ENCODE measurements around the gene APBA1. TPM values are rescaled to one million over a fixed set of nuclear protein-coding genes. Genes with fewer than 3 reads are reported as not detected.
"Not testable (repeated sequence)": the region's sequence is repeated elsewhere in the genome, so short reads cannot be mapped to it uniquely, and the experiment has no call there.

Gene APBA1
- total RNA-seq, 1 donor from 2014 or later: 0.29 TPM

GRCh38 chr9:69444791-69445190, 227.4 kb downstream of the APBA1 start:
- TF ChIP-seq, protein P1, sequence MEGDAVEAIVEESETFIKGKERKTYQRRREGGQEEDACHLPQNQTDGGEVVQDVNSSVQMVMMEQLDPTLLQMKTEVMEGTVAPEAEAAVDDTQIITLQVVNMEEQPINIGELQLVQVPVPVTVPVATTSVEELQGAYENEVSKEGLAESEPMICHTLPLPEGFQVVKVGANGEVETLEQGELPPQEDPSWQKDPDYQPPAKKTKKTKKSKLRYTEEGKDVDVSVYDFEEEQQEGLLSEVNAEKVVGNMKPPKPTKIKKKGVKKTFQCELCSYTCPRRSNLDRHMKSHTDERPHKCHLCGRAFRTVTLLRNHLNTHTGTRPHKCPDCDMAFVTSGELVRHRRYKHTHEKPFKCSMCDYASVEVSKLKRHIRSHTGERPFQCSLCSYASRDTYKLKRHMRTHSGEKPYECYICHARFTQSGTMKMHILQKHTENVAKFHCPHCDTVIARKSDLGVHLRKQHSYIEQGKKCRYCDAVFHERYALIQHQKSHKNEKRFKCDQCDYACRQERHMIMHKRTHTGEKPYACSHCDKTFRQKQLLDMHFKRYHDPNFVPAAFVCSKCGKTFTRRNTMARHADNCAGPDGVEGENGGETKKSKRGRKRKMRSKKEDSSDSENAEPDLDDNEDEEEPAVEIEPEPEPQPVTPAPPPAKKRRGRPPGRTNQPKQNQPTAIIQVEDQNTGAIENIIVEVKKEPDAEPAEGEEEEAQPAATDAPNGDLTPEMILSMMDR (conservative IDR thresholded peaks at IDR 0.05; ENCODE audit: low read depth, low read length): no peak
- H3K4me3 ChIP-seq (ENCODE audit: low read depth, low read length): no peak overlapping the region
- DNase-seq (ENCODE audit: low read depth): no peak

DNA sequence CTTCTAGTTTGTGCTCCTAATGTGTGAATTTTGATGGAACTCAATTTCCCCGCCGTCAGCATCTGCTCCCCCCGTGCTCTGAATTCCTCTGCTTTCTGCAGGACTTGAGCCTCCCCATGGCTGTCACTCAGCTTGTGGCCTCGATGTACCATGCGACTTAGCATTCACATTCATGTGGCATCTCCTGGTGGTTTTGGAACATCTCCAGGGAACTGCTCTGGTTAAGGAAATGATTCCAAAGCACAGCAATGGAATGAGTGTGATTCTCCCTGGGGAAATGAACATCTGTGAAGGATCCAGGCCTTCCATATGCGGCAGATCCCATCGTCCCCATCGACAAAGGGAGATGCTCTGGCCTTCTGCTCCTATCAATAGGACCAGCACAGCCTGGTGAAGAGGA, 228.2 kb downstream of the APBA1 start:
- DNase-seq (ENCODE audit: low read depth): no peak

DNA sequence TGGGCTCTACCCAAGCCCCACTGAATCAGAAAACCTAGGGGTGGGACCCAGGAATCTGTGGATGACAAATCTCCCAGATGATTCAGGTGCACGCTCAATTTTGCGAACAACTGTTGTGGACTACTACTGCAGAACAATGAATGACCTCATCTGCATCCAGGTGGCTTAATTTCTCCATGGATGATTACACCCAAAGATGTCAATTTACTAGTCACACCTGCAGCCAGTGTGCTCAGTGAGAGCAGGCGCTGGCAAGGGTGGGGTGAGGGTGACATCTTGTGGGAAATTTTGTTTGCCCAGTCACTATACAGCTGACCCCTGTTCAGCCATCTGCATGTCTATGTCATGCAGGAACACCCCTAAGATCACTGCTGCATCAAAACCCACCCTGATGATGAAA, 229.0 kb downstream of the APBA1 start:
- no peak for DNase-seq (ENCODE audit: low read depth)
- H3K4me3 ChIP-seq (ENCODE audit: low read depth, low read length): no peak overlapping the region
- TF ChIP-seq, protein P1 (conservative IDR thresholded peaks at IDR 0.05; ENCODE audit: low read depth, low read length): no peak

More for the DNA sequence above, 228.2 kb downstream of the APBA1 start:
- TF ChIP-seq, protein P1 (conservative IDR thresholded peaks at IDR 0.05; ENCODE audit: low read depth, low read length): no peak
- H3K4me3 ChIP-seq (ENCODE audit: low read depth, low read length): no peak overlapping the region

GRCh38 chr9:69442486-69442885, 229.7 kb downstream of the APBA1 start:
- no peak for DNase-seq (ENCODE audit: low read depth)
- TF ChIP-seq, protein P1 (conservative IDR thresholded peaks at IDR 0.05; ENCODE audit: low read depth, low read length): no peak
- H3K4me3 ChIP-seq (ENCODE audit: low read depth, low read length): no peak overlapping the region

DNA sequence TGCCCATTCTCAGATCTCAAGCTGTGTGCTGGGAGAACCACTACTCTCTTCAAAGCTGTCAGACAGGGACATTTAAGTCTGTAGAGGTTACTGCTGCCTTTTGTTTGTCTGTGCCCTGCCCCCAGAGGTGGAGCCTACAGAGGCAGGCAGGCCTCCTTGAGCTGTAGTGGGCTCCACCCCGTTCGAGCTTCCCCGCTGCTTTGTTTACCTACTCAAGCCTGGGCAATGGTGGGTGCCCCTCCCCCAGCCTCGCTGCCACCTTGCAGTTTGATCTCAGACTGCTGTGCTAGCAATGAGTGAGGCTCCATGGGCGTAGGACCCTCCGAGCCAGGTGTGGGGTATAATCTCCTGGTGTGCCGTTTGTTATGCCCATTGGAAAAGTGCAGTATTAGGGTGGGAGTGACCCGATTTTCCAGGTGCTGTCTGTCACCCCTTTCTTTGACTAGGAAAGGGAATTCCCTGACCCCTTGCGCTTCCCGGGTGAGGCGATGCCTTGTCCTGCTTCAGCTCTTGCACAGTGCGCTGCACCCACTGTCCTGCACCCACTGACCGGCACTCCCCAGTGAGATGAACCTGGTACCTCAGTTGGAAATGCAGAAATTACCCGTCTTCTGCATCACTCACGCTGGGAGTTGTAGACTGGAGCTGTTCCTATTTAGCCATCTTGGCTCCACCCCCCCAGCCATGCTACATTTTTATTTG, 231.8 kb downstream of the APBA1 start:
- DNase-seq (ENCODE audit: low read depth); H3K4me3 ChIP-seq (ENCODE audit: low read depth, low read length): not testable (repeated sequence)

DNA sequence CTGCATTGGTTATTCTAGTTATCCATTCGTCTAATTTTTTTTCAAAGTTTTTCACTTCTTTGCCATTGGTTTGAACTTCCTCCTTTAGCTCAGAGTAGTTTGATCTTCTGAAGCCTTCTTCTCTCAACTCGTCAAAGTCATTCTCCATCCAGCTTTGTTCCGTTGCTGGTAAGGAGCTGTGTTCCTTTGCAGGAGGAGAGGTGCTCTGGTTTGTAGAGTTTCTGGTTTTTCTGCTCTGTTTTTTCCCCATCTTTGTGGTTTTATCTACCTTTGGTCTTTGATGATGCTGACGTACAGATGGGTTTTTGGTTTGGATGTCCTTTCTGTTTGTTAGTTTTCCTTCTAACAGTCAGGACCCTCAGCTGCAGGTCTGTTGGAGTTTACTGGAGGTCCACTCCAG, 232.5 kb downstream of the APBA1 start:
- DNase-seq (ENCODE audit: low read depth); H3K4me3 ChIP-seq (ENCODE audit: low read depth, low read length): not testable (repeated sequence)

DNA sequence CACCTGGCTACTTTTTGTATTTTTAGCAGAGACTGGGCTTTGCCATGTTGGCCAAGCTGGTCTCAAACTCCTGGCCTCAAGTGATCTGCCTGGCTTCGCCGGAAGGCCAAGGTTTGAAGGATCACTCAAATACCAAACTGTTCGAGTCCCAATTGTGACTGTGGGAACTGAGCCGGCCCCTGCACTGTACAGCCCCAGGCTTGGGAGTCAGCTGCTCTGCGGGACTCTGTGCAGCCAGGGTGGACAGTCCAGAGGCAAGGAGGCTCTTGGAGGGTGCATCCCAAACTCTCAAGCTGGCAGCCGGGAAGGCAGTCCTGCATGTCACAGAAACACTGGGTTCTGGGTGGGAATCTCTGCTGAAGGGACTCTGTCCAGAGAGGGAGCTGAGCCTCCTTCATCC, 238.2 kb downstream of the APBA1 start:
- TF ChIP-seq, protein P1 (conservative IDR thresholded peaks at IDR 0.05; ENCODE audit: low read depth, low read length): no peak
- H3K4me3 ChIP-seq (ENCODE audit: low read depth, low read length): no peak overlapping the region
- DNase-seq (ENCODE audit: low read depth): no peak

DNA sequence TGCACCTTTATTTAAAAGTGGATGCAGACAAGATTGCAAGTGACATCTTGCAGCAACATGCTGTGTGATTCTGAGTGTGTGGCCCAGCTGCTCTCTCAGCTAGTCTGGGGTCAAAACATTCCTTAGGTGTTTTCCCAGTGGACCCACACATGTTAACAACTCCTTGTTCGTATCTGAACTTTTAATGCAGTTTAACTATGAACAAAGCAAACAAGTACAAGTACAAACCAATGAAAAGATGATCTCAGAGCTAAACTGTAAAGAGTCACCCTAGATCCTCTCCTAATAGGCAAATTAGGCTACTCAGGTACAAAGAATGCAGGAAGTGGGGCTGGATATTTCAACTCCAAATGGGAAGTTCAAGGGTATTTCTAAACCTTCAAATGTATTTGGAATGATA, 238.8 kb downstream of the APBA1 start:
- TF ChIP-seq, protein P1 (conservative IDR thresholded peaks at IDR 0.05; ENCODE audit: low read depth, low read length): no peak
- DNase-seq (ENCODE audit: low read depth): no peak
- H3K4me3 ChIP-seq (ENCODE audit: low read depth, low read length): no peak overlapping the region

All from epithelial cell of proximal tubule (primary cell).